ENCODE results near the gene SPP1.

Gene SPP1

GRCh38 chr4:87953826-87954225 is 21.7 kb upstream of the SPP1 start:
- no peak for DNase-seq (ENCODE audit: low read depth in 3 of 3)

DNA sequence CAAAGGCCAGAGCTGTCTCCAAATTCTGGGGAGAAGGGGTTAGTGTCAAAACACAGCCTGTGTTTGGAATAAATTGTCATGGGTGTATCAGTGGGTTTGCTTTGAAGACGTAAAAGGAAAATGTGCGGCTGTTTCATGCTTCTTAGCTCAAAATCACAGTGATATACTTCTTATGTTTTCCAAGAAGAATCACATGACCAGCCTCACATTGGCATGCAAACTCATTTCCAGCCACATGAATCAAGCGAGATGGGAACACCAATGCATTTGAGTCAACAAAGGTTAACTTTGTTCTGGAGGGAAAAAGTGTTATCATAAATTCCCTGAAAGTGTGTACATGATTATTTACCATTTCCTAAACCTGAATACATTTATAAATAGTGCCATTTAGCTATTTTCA is 19.0 kb upstream of the SPP1 start:
- no peak for DNase-seq (ENCODE audit: low read depth in 3 of 3)

- DNase-seq (ENCODE audit: low read depth in 3 of 3): no peak
These were observed 18.5 kb upstream of the SPP1 start for GRCh38 chr4:87957061-87957460.

GRCh38 chr4:87961993-87962392 is 13.5 kb upstream of the SPP1 start:
- DNase-seq (ENCODE audit: low read depth in 3 of 3): no peak

DNA sequence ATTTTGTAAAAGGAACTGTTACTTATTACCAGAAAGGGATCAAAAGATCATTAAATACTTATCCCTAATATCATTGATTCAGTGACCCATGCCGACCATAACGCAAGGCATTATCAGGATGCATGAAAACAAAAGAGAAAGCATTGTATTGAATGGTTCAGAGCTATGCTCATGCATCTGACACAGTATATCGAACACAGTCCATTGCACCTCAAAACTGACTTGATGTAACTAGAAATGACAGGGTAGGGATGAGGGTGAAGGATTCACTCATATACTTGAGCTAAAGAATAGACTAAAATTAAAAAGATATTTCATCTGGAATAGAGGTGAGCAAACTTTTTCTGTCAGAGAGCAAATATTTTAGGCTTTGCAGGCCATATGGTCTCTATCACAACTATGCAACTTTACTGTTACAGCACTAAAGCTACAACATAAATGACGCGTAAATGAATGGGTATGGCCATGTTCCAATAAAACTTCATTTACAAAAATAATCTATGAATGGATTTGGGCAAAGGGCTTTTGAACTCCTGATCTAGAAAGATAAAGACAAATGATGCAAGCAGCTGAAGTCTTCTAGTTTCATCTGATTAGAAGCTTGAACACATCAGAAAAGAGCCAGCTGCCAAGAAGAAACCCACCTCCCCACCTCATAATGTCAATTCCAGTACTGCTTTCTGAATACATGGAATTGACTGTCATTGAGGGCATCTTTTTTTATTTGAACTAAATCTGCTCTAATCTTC is 12.9 kb upstream of the SPP1 start:
- no peak for DNase-seq (ENCODE audit: low read depth in 3 of 3)

- no peak for DNase-seq (ENCODE audit: low read depth in 3 of 3)
These were observed 10.0 kb upstream of the SPP1 start for GRCh38 chr4:87965501-87965975.

GRCh38 chr4:87966095-87966496 is 9.4 kb upstream of the SPP1 start:
- no peak for DNase-seq (ENCODE audit: low read depth in 3 of 3)

GRCh38 chr4:87967193-87967592 is 8.3 kb upstream of the SPP1 start:
- DNase-seq (ENCODE audit: low read depth in 3 of 3): no peak

- no peak for DNase-seq (ENCODE audit: low read depth in 3 of 3)
These were observed 5.4 kb upstream of the SPP1 start for GRCh38 chr4:87970121-87970520.

- no peak for DNase-seq (ENCODE audit: low read depth in 3 of 3)
These were observed 3.6 kb upstream of the SPP1 start for GRCh38 chr4:87971866-87972265.

- DNase-seq (ENCODE audit: low read depth in 3 of 3): peak in 2 of 3 donors; percentile 7 to 31
These were observed 2.0 kb upstream of the SPP1 start for GRCh38 chr4:87973283-87974169.

DNA sequence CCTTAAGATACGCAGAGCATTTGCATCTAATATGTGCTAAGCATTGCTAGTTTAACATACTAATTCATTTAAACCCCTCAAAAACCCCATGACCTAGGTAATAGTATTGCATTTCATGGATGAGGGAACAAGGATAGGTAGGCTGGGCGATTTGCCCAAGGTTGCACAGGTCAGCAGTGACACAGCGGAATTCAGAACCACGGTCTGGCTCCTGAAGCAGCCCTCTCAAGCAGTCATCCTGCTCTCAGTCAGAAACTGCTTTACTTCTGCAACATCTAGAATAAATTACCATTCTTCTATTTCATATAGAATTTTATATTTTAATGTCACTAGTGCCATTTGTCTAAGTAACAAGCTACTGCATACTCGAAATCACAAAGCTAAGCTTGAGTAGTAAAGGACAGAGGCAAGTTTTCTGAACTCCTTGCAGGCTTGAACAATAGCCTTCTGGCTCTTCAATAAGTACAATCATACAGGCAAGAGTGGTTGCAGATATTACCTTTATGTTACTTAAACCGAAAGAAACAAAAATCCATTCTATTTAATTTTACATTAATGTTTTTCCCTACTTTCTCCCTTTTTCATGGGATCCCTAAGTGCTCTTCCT is 555 bp upstream of the SPP1 start:
- DNase-seq (ENCODE audit: low read depth in 3 of 3): no peak

- no peak for DNase-seq (ENCODE audit: low read depth in 3 of 3)
These were observed 2.2 kb downstream of the SPP1 start for GRCh38 chr4:87977521-87978278.

DNA sequence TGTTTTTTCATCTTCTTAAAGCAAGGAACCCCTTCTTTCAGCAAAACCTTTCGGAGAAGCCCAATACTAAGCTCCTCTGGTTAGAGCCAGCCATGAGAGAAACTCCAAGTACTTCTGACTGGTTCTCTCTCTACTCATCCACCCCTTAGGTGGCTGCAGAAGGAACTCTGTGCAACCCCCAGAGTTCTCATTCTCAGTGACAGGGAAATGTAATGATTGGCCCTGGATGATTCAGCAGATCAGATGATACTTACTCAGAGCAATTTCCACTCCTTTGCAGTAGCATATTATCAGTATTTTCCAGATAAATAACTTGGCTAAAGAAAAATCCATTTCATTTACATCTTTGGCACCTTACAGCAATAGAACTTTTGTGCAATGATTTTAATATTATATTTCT is 3.2 kb downstream of the SPP1 start:
- DNase-seq (ENCODE audit: low read depth in 3 of 3): no peak

DNA sequence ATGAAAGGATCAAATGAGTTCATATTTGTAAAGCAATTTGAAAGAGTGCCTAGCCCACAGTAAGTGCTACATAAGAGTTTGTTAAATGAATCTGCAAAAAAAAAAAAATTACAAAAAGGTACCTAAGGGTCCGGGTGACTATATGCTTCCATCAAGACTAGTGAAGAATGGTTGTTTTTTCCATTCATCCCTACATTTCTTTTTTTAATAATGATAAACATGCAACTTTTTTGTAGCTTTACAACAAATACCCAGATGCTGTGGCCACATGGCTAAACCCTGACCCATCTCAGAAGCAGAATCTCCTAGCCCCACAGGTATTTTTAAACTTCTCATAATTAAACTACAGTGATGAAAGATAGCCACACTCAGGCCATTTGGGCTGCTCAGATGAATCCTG is 4.3 kb downstream of the SPP1 start:
- no peak for DNase-seq (ENCODE audit: low read depth in 3 of 3)

- DNase-seq (ENCODE audit: low read depth in 3 of 3): no peak
These were observed 6.0 kb downstream of the SPP1 start for GRCh38 chr4:87981486-87981885.

GRCh38 chr4:87982036-87982435 is 6.5 kb downstream of the SPP1 start:
- no peak for DNase-seq (ENCODE audit: low read depth in 3 of 3)

GRCh38 chr4:87982446-87983010 is 7.0 kb downstream of the SPP1 start:
- DNase-seq (ENCODE audit: low read depth in 3 of 3): no peak

DNA sequence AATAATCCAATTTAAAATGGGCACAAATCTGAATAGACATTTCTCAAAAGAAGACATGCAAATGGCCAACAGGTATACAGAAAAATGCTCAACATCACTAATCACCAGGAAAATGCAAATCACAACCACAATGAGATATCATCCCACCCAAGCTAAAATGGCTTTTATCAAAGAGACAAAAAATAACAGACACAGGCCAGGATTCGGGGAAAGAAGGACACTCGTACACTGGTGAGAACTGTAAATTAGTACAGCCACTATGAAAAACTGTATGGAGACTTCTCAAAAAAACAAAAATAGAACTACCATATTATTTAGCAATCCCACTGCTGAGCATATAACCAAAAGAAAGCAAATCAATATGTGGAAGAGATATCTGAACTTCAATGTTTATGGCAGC is 8.5 kb downstream of the SPP1 start:
- DNase-seq (ENCODE audit: low read depth in 3 of 3): no peak

DNA sequence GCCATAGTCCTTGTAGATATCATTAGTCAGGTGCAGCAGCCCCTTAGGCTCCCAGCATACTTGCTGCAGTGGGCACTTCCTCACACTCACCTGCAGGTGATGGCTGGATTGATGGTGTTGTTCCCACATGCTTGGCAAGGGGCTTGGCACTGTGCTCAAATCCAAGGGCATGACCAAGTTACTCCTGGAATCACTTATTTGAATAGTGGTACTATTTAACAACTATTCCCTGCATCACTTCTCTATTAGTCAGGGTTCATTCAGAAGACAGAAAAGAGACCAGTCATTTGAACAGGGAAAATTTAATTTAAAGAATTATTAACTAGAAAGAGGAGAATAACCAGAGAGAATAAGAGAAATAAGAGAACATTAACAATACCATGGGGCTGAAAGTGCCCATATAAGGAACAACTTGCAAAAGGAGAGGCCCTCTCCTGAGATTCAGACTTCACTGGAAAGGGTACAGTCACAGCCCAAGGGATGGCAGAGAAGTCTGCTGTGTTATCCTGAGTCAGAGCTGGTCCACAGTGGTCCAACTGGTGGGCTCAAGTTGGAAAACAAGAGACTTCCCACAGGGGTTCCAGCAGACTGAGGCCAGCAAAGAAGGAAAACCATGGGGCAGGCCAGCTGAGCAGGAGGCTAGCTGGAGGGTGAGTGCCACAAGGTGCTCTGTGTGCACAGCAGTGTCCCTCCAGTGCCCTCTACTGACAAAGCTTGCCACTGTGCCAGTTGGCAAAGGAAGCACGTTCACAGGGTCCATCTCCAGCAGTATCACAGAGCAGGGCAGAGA is 9.8 kb downstream of the SPP1 start:
- peak in 1 of 3 donors; percentile 31 for DNase-seq (ENCODE audit: low read depth in 3 of 3)

- DNase-seq (ENCODE audit: low read depth in 3 of 3): no peak
These were observed 10.3 kb downstream of the SPP1 start for GRCh38 chr4:87985887-87986200.
